EH (cell line): ENCODE measurements around the gene DBNL.

ENCODE experiments used
- DNase-seq: peaks from one replicate; pipeline ENCODE4 v3.0.0-alpha.2; 2015; ENCODE audit warnings: low read depth

The DBNL gene

DNA sequence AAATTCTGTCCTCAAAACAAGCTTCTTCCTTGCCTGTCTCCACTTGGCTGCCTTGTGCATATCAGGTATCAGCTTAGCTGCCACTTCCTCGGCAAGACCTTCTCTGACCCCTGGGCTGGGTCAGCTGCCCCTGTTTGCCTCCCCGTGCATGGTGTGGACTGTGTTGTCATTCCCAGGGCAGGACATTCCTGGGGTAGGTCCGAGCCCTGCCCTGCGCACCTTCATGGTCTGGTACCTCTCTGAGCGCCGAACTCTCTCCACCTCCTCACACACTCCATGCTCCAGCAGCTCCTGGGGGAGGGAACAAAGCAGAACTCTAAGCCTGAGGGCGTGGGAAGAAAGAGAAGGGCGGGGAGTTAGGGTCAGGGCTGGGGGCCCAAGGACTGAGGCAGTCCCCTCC is 34.0 kb downstream of the DBNL start:
- DNase-seq, result no peak

DNA sequence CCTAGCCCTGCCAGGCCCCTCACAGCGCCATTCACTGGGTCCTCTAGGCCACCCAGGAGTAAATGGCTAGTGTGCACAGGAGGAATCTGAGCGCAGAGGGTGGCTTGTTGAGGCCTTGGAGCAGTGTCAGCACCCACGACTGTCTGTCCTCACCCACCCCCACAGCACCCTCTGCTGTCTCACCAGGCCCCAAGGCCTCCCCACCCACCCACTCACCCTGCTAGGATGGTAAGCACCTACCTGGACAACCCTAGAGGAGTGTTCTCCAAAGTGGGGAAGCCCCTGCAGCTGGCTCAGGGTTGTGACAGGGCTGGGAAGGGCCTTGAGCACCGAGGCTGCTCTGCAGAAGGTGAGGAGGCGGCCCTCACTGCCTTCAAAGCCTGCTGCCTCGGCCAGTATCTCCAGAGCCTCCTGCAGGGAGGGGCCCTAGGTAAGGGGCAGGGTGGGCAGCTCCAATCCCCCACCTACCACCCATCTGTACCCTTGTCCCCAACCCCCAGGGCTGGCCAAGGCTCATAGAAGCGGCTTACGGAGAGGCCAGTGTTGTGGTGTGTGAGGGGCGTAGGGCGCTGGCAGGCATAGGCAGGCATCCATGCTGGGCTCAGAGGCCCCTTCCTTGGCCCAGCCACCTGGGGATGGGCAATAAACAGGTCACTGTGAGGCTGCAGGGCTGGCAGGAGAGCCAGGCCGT is 35.0 kb downstream of the DBNL start:
- no peak for DNase-seq

DNA sequence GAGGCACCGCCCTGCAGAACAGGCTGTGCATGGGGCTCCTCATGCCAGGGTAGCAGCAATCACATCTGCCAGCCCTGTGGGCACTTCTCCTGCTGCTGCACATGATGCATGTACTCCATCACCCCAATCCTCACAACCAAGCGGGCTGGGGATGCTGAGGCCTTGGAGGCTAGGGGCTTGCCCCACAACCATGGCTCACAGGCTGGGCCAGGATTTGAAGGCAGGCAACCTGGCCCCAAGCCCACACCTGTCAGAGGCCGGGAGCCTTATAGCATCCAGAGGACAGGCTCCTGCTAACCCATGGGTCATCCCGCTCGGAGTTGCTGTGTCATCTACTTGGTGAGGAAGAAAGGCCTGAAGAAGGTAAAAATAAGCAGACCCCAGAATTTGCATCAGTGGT is 35.6 kb downstream of the DBNL start:
- DNase-seq, result no peak

- DNase-seq, result no peak
Observed at GRCh38 chr7:44080686-44081265, 36.3 kb downstream of the DBNL start.

GRCh38 chr7:44081266-44081748 is 36.8 kb downstream of the DBNL start:
- DNase-seq, result no peak

- DNase-seq, result peak; percentile 100
Observed at GRCh38 chr7:44082541-44083207, 38.2 kb downstream of the DBNL start.

DNA sequence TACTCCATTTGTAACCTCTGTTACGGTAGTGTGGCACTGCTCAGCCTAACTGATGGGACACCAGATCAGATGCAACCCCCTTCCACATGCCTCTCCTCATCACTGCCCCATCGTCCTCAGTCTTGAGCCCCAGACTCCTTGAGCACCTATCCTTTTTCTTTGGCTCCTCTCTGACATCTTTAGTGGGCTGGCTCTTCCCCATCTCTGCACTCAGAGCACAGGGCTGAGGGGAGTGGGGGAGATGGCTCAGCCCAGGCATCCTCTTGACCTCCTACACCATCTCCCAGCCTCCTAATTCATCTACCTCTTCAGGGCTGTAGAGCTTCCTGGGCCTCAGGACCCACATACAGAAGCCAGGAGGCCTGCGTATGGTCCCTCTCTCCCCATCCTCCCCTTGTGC is 39.3 kb downstream of the DBNL start:
- no peak for DNase-seq

GRCh38 chr7:44084701-44085100 is 40.2 kb downstream of the DBNL start:
- peak; percentile 79 for DNase-seq

GRCh38 chr7:44085546-44085945 is 41.0 kb downstream of the DBNL start:
- DNase-seq, result no peak

- no peak for DNase-seq
Observed at GRCh38 chr7:44086627-44087026, 42.1 kb downstream of the DBNL start.

DNA sequence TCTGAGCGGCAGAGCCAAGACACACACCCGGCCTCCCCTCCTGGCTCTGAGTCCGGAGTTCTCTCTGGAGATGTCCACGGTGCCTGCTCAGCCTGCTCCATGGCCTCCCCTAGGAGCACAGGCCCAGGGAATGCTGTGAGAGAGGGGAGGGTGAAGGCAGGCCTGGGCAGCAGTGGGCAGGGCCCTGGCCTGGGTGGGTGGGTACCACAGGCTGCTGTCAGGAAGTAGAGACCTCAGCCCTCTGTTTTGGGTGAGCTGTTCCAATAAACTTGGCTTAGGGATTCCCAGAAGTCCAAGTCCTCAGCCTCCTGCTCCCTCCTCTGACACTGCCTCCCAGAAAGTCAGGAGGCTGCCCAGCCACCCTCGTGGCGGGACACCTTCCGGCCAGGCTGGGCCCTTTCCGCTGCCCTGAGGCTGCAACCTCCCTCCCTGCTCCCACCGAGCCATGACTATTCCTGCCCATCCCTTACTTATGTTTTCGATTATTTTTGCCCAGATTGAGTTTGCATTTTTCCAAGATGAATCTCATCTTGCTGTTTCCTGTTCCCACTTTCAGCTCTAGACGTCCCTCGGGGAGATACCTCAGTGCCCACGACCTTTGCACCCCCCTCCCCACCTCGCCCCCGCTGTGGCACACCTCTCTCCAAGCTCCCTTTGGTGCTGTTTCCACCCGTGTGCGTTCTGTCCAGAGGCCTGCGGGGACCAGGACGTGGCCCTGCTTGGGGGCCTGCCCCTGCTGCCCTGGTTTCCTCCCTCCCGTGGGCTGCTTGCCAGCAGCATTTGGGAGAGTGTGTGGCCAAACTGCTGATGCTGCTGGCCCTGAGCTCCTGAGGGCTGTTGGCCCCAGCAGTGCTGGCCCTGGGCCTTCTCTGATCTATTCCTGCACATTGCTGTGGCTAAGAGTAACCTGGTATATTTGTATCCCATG is 43.7 kb downstream of the DBNL start:
- peak; percentile 99 for DNase-seq

GRCh38 chr7:44093102-44093641 is 48.7 kb downstream of the DBNL start:
- no peak for DNase-seq

- no peak for DNase-seq
Observed at GRCh38 chr7:44094365-44094764, 49.9 kb downstream of the DBNL start.

GRCh38 chr7:44094883-44095592 is 50.5 kb downstream of the DBNL start:
- DNase-seq, result no peak

DNA sequence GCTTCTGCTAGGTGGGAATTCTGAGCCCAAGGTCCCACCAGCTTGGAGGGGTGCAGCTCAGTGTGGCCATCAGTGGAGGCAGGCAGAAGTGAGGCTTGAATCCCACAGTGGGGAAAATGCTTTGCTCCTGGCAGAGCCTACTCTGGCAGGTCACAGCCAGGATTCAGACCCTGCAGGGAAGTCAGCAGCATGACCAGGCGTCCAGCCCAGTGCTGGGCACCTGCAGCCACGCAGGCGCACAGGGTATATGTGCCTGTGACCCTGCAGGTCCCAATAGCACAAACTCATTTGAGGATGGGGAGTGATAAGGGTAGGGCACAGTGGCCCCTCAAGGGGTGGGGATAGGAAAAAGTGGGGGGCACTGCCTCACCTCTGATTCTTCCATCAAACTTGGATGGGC is 51.3 kb downstream of the DBNL start:
- DNase-seq, result no peak

DNA sequence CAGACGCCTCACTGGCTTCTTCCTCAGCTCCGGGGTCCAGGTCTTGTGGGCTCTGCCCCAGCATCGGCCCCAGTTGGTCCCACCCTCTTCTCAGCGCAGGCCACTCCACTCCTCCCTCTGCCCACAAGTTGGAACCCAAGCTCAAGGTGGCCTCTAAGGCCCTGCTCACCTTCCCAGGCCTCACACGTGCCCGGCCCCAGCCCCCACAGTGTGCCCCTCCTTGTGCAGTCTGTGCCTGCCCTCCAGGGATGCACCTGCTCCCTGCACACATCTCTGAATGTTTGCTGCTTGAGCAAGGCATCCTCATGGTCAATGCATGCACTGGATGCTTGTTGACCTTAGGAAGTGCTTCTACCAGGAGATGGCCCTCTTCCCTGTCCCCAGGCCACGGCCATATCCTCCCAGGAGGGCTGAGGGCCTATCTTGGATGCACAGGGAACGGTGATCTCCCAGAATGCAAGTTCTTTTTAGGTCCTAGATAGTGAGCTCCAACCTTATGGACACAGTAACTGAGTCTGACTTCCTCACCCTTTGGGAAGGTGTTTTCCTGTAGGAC is 51.9 kb downstream of the DBNL start:
- DNase-seq, result no peak

GRCh38 chr7:44097064-44097932 is 52.8 kb downstream of the DBNL start:
- no peak for DNase-seq

DNA sequence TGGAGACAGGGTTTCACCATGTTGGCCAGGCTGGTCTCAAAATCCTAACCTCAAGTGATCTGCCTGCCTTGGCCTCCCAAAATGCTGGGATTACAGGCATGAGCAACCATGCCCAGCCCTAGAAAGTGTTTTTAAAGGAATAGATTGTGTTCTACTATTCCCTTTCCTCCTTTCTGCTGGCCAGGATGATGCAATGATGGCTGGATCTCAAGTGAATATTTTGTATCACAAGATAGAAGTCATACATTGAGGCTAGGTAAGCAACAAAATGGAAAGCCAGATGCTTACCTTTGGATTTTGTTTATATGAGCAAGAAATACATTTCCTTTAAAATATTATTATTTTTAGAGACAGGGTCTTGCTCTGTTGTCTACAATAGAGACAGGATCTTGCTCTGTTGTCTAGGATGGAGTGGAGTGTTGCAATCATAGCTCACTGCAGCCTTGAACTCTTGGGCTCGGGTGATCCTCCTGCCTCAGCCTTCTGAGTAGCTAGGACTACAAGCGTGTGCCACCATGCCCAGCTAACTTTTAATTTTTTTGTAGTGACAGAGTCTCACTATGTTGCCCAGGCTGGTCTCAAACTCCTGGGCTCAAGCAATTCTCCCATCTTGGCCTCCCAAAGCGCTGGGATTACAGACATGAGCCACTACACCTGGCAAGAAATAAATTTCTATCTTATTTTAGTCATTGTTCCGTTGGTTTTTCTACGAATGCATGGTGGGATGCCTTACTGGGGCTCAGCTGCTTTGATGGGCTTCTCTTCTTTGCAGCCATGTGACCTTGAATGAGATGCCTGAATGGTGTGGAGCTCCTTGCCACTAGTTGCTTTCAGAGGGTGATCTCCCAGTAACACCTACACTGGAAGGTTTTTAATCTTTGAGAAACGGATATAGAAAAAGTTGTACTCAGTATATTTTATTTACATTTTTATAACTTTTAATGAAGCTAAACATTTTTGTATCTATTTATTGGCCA is 53.9 kb downstream of the DBNL start:
- DNase-seq, result no peak

DNA sequence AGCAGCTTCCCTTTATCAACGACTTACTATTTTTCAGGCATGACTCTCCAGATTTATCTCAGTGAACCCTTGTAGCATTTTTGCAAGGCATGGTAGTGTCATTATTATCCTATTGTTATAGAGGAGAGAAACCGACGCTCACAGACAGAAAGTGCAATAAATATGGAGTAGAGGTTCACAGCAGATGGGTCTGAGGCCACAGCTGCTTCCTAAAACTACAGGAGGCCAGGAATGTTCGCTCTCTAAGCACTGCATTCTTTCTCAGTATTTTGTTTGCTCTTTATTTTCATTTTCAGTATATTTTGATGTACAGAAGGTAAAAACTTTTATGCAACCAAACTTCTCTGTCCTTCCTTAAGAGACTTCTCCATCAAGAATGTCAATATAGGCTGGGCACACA is 55.2 kb downstream of the DBNL start:
- DNase-seq, result no peak
